ENCODE results near the gene PMM2.

Gene PMM2

GRCh38 chr16:8872071-8872470 is 74.4 kb downstream of the PMM2 start:
- no peak for TF ChIP-seq FOXP2 (optimal IDR thresholded peaks at IDR 0.05; ENCODE audit: borderline replicate concordance, extremely low read depth, extremely low read length, insufficient read depth)
- no peak for TF ChIP-seq REST (IDR thresholded peaks at IDR 0.05; ENCODE audit: insufficient read depth in 1 of 2, low read depth in 2 of 2, low read length in 2 of 2)
- no peak for TF ChIP-seq POLR2AphosphoS5 (IDR thresholded peaks at IDR 0.05; ENCODE audit: low read depth, low read length)
- TF ChIP-seq TAF1 (IDR thresholded peaks at IDR 0.05; ENCODE audit: borderline replicate concordance, insufficient read depth, low read length): no peak
- no peak for TF ChIP-seq SIN3A (IDR thresholded peaks at IDR 0.05; ENCODE audit: borderline replicate concordance, insufficient read depth, low read length)

- TF ChIP-seq POLR2AphosphoS5 (IDR thresholded peaks at IDR 0.05; ENCODE audit: low read depth, low read length) (no peak), TAF1 (IDR thresholded peaks at IDR 0.05; ENCODE audit: borderline replicate concordance, insufficient read depth, low read length) (no peak), FOXP2 (optimal IDR thresholded peaks at IDR 0.05; ENCODE audit: borderline replicate concordance, extremely low read depth, extremely low read length, insufficient read depth) (no peak), REST (IDR thresholded peaks at IDR 0.05; ENCODE audit: insufficient read depth in 1 of 2, low read depth in 2 of 2, low read length in 2 of 2) (no peak), SIN3A (IDR thresholded peaks at IDR 0.05; ENCODE audit: borderline replicate concordance, insufficient read depth, low read length) (no peak)
Measured at GRCh38 chr16:8872967-8873865, 75.6 kb downstream of the PMM2 start.

- no peak for TF ChIP-seq POLR2AphosphoS5 (IDR thresholded peaks at IDR 0.05; ENCODE audit: low read depth, low read length)
- TF ChIP-seq FOXP2 (optimal IDR thresholded peaks at IDR 0.05; ENCODE audit: borderline replicate concordance, extremely low read depth, extremely low read length, insufficient read depth): no peak
- TF ChIP-seq SIN3A (IDR thresholded peaks at IDR 0.05; ENCODE audit: borderline replicate concordance, insufficient read depth, low read length): no peak
- TF ChIP-seq TAF1 (IDR thresholded peaks at IDR 0.05; ENCODE audit: borderline replicate concordance, insufficient read depth, low read length): no peak
- TF ChIP-seq REST (IDR thresholded peaks at IDR 0.05; ENCODE audit: insufficient read depth in 1 of 2, low read depth in 2 of 2, low read length in 2 of 2): no peak
Measured at GRCh38 chr16:8874388-8874787, 76.7 kb downstream of the PMM2 start.

- TF ChIP-seq FOXP2 (optimal IDR thresholded peaks at IDR 0.05; ENCODE audit: borderline replicate concordance, extremely low read depth, extremely low read length, insufficient read depth): no peak
- TF ChIP-seq TAF1 (IDR thresholded peaks at IDR 0.05; ENCODE audit: borderline replicate concordance, insufficient read depth, low read length): no peak
- no peak for TF ChIP-seq POLR2AphosphoS5 (IDR thresholded peaks at IDR 0.05; ENCODE audit: low read depth, low read length)
- TF ChIP-seq SIN3A (IDR thresholded peaks at IDR 0.05; ENCODE audit: borderline replicate concordance, insufficient read depth, low read length): no peak
- TF ChIP-seq REST (IDR thresholded peaks at IDR 0.05; ENCODE audit: insufficient read depth in 1 of 2, low read depth in 2 of 2, low read length in 2 of 2): no peak
Measured at GRCh38 chr16:8877894-8878522, 80.4 kb downstream of the PMM2 start.

Data from PFSK-1 (cell line).